K562 (cell line): ENCODE measurements around the gene OXA1L. TPM values are rescaled to one million over a fixed set of nuclear protein-coding genes. Genes with fewer than 3 reads are reported as not detected.

Source experiments
- ATAC-seq: fragments of 200-7000 bp; cut with Tn5 transposase; 3 replicates; pipeline ENCODE4 v1.9.1; 2020; ENCODE audit warnings: moderate library complexity
- BruUV-seq: library from RNA; stranded (reverse); fragments of 400-500 nt; replicated peaks from 2 replicates; lab custom pipeline; 2021; lab: Mats Ljungman, UMichigan
- CTCF ChIA-PET: fragments of 300-600 bp; formaldehyde crosslinking; extraction: SDS; loops from one replicate; lab custom pipeline; 2021; ENCODE audit warnings: low intra/inter-chr PET ratio; lab: Yijun Ruan, JAX
- POLR2A ChIA-PET: fragments of 300-600, 350-650 bp; sonication (Branson Sonifier 250); formaldehyde crosslinking; extraction: SDS; loops from one replicate; lab custom pipeline; 2021; ENCODE audit warnings: antibody characterized with exemption, inconsistent platforms; lab: Yijun Ruan, JAX
- DNase-seq, 4 experiments: peaks; one replicate each; pipeline versions ENCODE4 v3.0.0 to v3.0.0-alpha.2; 2011 to 2018; ENCODE audit warnings: low spot score in 3 of 4, mixed read lengths in 3 of 4; ENCODE audit errors: extremely low read depth in 1 of 4
- FAIRE-seq: peaks from 2 replicates; lab custom pipeline; 2011; peaks lifted over from hg19 to GRCh38; lab: Jason Lieb, UNC
- H2AFZ ChIP-seq: 2 replicates; pipeline ENCODE4 v1.6.0; 2011; ENCODE audit warnings: low read depth, low read length, control low read depth, inconsistent platforms
- H3K27ac ChIP-seq: fragments of 200-600 bp; 3 replicates; pipeline ENCODE4 v1.8.0; 2011; ENCODE audit warnings: low read depth, mild to moderate bottlenecking, control low read depth, inconsistent platforms, low read length, moderate library complexity, mixed read lengths; ENCODE audit errors: extremely low read depth
- H3K27me3 ChIP-seq, 2 experiments: fragments of 300-600 bp in 1 of 2; 2 replicates in 1 of 2; 3 replicates in 1 of 2; pipeline versions ENCODE4 v1.6.0 to v1.8.0; 2011; ENCODE audit warnings: inconsistent platforms in 2 of 2, low read length in 2 of 2, mild to moderate bottlenecking in 1 of 2, mixed read lengths in 1 of 2, moderate library complexity in 1 of 2; ENCODE audit not compliant: control insufficient read depth in 2 of 2, insufficient read depth in 2 of 2
- H3K36me3 ChIP-seq: fragments of 300-600 bp; 3 replicates; pipeline ENCODE4 v1.8.0; 2011; ENCODE audit warnings: mild to moderate bottlenecking, low read length, inconsistent platforms; ENCODE audit not compliant: control insufficient read depth, insufficient read depth
- H3K4me1 ChIP-seq, 2 experiments: fragments of 200-600 bp in 1 of 2; replicated peaks in 1 of 2; 2 replicates in 1 of 2; 3 replicates in 1 of 2; pipeline versions ENCODE4 v1.5.1 to v1.8.0; 2011; ENCODE audit warnings: inconsistent platforms in 2 of 2, low read length in 2 of 2, mild to moderate bottlenecking in 1 of 2, mixed read lengths in 1 of 2, moderate library complexity in 1 of 2; ENCODE audit not compliant: control insufficient read depth in 2 of 2, insufficient read depth in 2 of 2
- H3K4me2 ChIP-seq: 2 replicates; pipeline ENCODE4 v1.6.1; 2011; ENCODE audit warnings: low read length, control low read depth, inconsistent platforms, mixed read lengths; ENCODE audit not compliant: insufficient read depth
- H3K4me3 ChIP-seq: fragments of 200-600 bp; sonication (generic), shearing (Covaris generic); 2 replicates; pipeline ENCODE4 v1.5.1; 2016; ENCODE audit warnings: control low read depth, inconsistent platforms
- H3K79me2 ChIP-seq: fragments of 200-600 bp; 3 replicates; pipeline ENCODE4 v1.8.0; 2011; ENCODE audit warnings: low read length, inconsistent platforms; ENCODE audit not compliant: control insufficient read depth, insufficient read depth
- H3K9ac ChIP-seq, 2 experiments: 2 replicates each; pipeline versions ENCODE4 v1.6.0 to v1.6.1; 2011; ENCODE audit warnings: low read depth in 2 of 2, low read length in 2 of 2, control low read depth in 1 of 2, inconsistent platforms in 1 of 2, mild to moderate bottlenecking in 1 of 2, mixed read lengths in 1 of 2; ENCODE audit not compliant: insufficient read depth in 1 of 2
- H3K9me1 ChIP-seq: one replicate; pipeline ENCODE4 v1.6.0; 2011; ENCODE audit warnings: inconsistent platforms, mild to moderate bottlenecking, low read length, moderate library complexity; ENCODE audit not compliant: control insufficient read depth, insufficient read depth
- H3K9me3 ChIP-seq: replicated peaks from 2 replicates; pipeline ENCODE4 v1.5.1; 2011; ENCODE audit warnings: low read depth, low read length, inconsistent platforms; ENCODE audit not compliant: control insufficient read depth, insufficient read depth
- H4K20me1 ChIP-seq: replicated peaks from 2 replicates; pipeline ENCODE4 v1.6.1; 2011; ENCODE audit warnings: low read length, inconsistent platforms, mixed read lengths; ENCODE audit not compliant: control insufficient read depth, insufficient read depth
- BRD4 ChIP-seq: fragments of 200-600 bp; sonication (generic); IDR thresholded peaks from 2 replicates; pipeline ENCODE4 v1.6.1; 2017; ENCODE audit warnings: inconsistent platforms
- CC2D1A ChIP-seq: fragments of 450-650 bp; IDR thresholded peaks from 2 replicates; pipeline ENCODE4 v1.6.1; 2017; ENCODE audit warnings: mild to moderate bottlenecking
- CEBPZ ChIP-seq: fragments of 150-350 bp; IDR thresholded peaks from 2 replicates; pipeline ENCODE4 v1.6.1; 2014; ENCODE audit warnings: low read depth, mild to moderate bottlenecking, low read length, borderline replicate concordance
- EGR1 ChIP-seq: fragments of 450-650 bp; conservative IDR thresholded peaks from 2 replicates; pipeline ENCODE4 v1.6.1; 2017; ENCODE audit warnings: mild to moderate bottlenecking
- HDAC8 ChIP-seq: fragments of 450-650 bp; IDR thresholded peaks from 2 replicates; pipeline ENCODE4 v1.6.1; 2016; ENCODE audit warnings: mild to moderate bottlenecking, missing genetic modification characterization, moderate library complexity, missing compliant biosample characterization
- NFYB ChIP-seq: IDR thresholded peaks from 2 replicates; pipeline ENCODE4 v1.6.1; 2011; ENCODE audit warnings: mild to moderate bottlenecking, moderate library complexity; ENCODE audit not compliant: insufficient read length; ENCODE audit errors: extremely low read depth
- PYGO2 ChIP-seq: fragments of 450-650 bp; IDR thresholded peaks from 2 replicates; pipeline ENCODE4 v1.6.1; 2016; ENCODE audit warnings: mild to moderate bottlenecking, missing genetic modification characterization, moderate library complexity, missing compliant biosample characterization
- RAD21 ChIP-seq, 2 experiments: fragments of 250-450 bp in 1 of 2; fragments of 450-650 bp in 1 of 2; sonication (Bioruptor Pico) in 1 of 2; formaldehyde crosslinking in 1 of 2; IDR thresholded peaks in 1 of 2; conservative IDR thresholded peaks in 1 of 2; 2 replicates each; pipeline versions ENCODE4 v1.4.0 to v1.8.0; 2020 to 2022; ENCODE audit warnings: mild to moderate bottlenecking in 2 of 2, moderate library complexity in 1 of 2
- TAL1 ChIP-seq: fragments of 450-650 bp; IDR thresholded peaks from 2 replicates; pipeline ENCODE4 v1.6.1; 2016; ENCODE audit warnings: mild to moderate bottlenecking
- TGIF2 ChIP-seq: sonication (generic); formaldehyde crosslinking; IDR thresholded peaks from 2 replicates; pipeline ENCODE4 v1.8.1; 2022; ENCODE audit warnings: mild to moderate bottlenecking, missing genetic modification reagents, moderate library complexity
- U2AF2 ChIP-seq: fragments of 200-400 bp; formaldehyde crosslinking; optimal IDR thresholded peaks from 2 replicates; pipeline ENCODE3; 2017; ENCODE audit warnings: low read depth, mild to moderate bottlenecking, low read length
- ZKSCAN1 ChIP-seq: fragments of 150-350 bp; IDR thresholded peaks from 2 replicates; pipeline ENCODE4 v1.6.1; 2016; ENCODE audit warnings: low read depth, low read length
- ZNF263 ChIP-seq: sonication (generic); formaldehyde crosslinking; IDR thresholded peaks from 2 replicates; pipeline ENCODE4 v1.8.0; 2022; ENCODE audit warnings: mild to moderate bottlenecking, missing genetic modification reagents, borderline replicate concordance
- ZNF436 ChIP-seq: fragments of 250-450, 450-650 bp; sonication (Bioruptor Pico); formaldehyde crosslinking; IDR thresholded peaks from 2 replicates; pipeline ENCODE4 v1.7.0; 2020; ENCODE audit warnings: mild to moderate bottlenecking
- ZNF586 ChIP-seq: fragments of 450-650 bp; formaldehyde crosslinking; conservative IDR thresholded peaks from 2 replicates; pipeline ENCODE4 v1.4.0; 2020; ENCODE audit warnings: mild to moderate bottlenecking, moderate library complexity
- ZNF830 ChIP-seq: fragments of 250-450 bp; sonication (Bioruptor Pico); IDR thresholded peaks from 2 replicates; pipeline ENCODE4 v1.5.0; 2021; ENCODE audit warnings: mild to moderate bottlenecking
- WGBS: fragments of 100-300 bp; shearing (Covaris generic); methylation state at CpG from one replicate; pipeline ENCODE4 v1.1.6; 2016; ENCODE audit warnings: low coverage, mixed read lengths; ENCODE audit not compliant: insufficient coverage; ENCODE audit errors: missing lambda C conversion rate; 5-methylcytosine and 5-hydroxymethylcytosine counted together
- in situ Hi-C: fragments of 300-500 bp; cut with MboI; formaldehyde crosslinking; loops from 4 replicates; pipeline ENCODE4 v1.15.0; 2018; ENCODE audit warnings: inconsistent platforms, mixed read lengths
- intact Hi-C: fragments of 100-400 bp; cut with micrococcal nuclease; formaldehyde crosslinking; loops from 2 replicates; pipeline ENCODE4 v1.14.2; 2022
- polyA plus RNA-seq, 8 experiments: library from polyadenylated mRNA; depleted of rRNA in 4 of 8; stranded (reverse) in 5 of 8; unstranded in 3 of 8; fragments of >200 nt; fragmentation: Nextera tagmentation in 2 of 8; fragmentation: Illumina TruSeq in 1 of 8; extraction: Ambion mirVana in 2 of 8; extraction: Trizol in 1 of 8; gene quantifications; 2 replicates each; pipeline versions ENCODE4 v1.2.1 to v1.2.3, GENCODE V29; 2011 to 2014; ENCODE audit warnings: inconsistent platforms in 1 of 8, missing spikeins in 1 of 8
- total RNA-seq, 7 experiments: library from RNA; depleted of rRNA in 6 of 7; stranded (reverse); fragments of >200 nt in 6 of 7; fragmentation: Illumina TruSeq in 2 of 7; extraction: Trizol in 2 of 7; gene quantifications; 2 replicates each; pipeline versions ENCODE4 v1.2.1 to v1.2.3, GENCODE V29; 2011 to 2021; ENCODE audit warnings: low replicate concordance in 1 of 7
- TF ChIP-seq, protein P1 (sequence below): fragments of 450-650 bp; IDR thresholded peaks from 2 replicates; pipeline ENCODE4 v1.6.1; 2017; ENCODE audit warnings: mild to moderate bottlenecking, moderate library complexity

OXA1L gene
- total and polyA plus RNA-seq, 9 of the 15 experiments (the other 6 are each of a cell fraction or from before 2014, with no cell fraction given) = 100 to 204 (median 145) TPM

DNA sequence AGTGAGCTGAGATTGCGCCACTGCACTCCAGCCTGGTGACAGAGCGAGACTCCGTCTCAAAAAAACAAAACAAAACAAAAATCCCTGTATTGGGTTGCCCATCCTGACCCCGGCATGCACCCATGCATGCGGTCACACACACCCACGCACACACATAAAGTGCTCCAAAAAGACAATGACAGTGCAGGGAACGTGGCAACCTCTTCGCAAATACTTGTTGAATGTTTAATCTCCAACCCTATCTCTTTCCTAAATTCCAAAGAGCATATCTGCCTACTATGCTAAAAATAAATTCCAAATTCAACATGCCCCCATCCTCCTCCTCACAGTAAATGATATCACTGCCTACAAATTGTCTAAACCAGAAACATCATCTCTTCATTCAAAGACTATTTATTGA lies 35.2 kb downstream of the OXA1L start (continued):
- TF ChIP-seq, protein P1, sequence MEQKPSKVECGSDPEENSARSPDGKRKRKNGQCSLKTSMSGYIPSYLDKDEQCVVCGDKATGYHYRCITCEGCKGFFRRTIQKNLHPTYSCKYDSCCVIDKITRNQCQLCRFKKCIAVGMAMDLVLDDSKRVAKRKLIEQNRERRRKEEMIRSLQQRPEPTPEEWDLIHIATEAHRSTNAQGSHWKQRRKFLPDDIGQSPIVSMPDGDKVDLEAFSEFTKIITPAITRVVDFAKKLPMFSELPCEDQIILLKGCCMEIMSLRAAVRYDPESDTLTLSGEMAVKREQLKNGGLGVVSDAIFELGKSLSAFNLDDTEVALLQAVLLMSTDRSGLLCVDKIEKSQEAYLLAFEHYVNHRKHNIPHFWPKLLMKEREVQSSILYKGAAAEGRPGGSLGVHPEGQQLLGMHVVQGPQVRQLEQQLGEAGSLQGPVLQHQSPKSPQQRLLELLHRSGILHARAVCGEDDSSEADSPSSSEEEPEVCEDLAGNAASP = no peak
- TF ChIP-seq EGR1 = peak; percentile 61
- TF ChIP-seq CC2D1A = no peak

GRCh38 chr14:22802860-22803686 lies 36.6 kb downstream of the OXA1L start:
- WGBS = 12% methylated on average over 9 of the region's 12 CpGs
- H2AFZ ChIP-seq = no peak overlapping the region
- FAIRE-seq (no peak), DNase-seq (no peak), ATAC-seq (no peak)
- peaks cover 0 to 9% of the 10 kb centered on the region in 2 experiments; a peak in 2 of 5 replicates for H3K27me3 ChIP-seq
- H3K36me3 ChIP-seq = no peaks in the 10 kb centered on the region
- no peaks in the 10 kb centered on the region for H3K9me1 ChIP-seq
- no peaks in the 10 kb centered on the region for H3K79me2 ChIP-seq
- in situ Hi-C loops (no loop called here), intact Hi-C loops (no loop called here)
- no peaks in the 10 kb centered on the region for H3K9me3 ChIP-seq
- POLR2A ChIA-PET = interaction anchor here (1.3 to 1.5 kb wide), 2 partner anchors 12 to 13 kb away, joined by 3 to 5 read pairs; no protein-coding TSS in a partner anchor
- H3K4me2 ChIP-seq = no peak overlapping the region
- H3K4me3 ChIP-seq = no peak overlapping the region
- no peaks in the 10 kb centered on the region; a peak in 1 of 5 replicates for H3K4me1 ChIP-seq
- no peak overlapping the region for H3K9ac ChIP-seq
- H3K27ac ChIP-seq = no peak overlapping the region
- CTCF ChIA-PET = no interaction called here
- no TSS peak for BruUV-seq
- H4K20me1 ChIP-seq = no peaks in the 10 kb centered on the region
- TF ChIP-seq BRD4 (no peak), ZNF586 (no peak), ZKSCAN1 (no peak), TGIF2 (CRISPR knock-in tag) (no peak), PYGO2 (no peak), ZNF436 (CRISPR knock-in tag) (no peak), ZNF263 (no peak), U2AF2 (no peak), CEBPZ (no peak), NFYB (no peak), TAL1 (no peak), ZNF830 (no peak), HDAC8 (tag) (no peak), RAD21 (CRISPR knock-in tag; conservative IDR thresholded peaks at IDR 0.05 in 1 of 2, IDR thresholded peaks at IDR 0.05 in 1 of 2) (no peak)
